GM21423 (cell line): ENCODE data around the gene EXOC7.
A peak's percentile ranks its signal among the peaks of the same experiment; 100 is the strongest.

Experiments used
- ATAC-seq: cut with Tn5 transposase; IDR thresholded peaks from one replicate; pipeline ENCODE4 v1.9.1; 2021; ENCODE audit warnings: mild to moderate bottlenecking, moderate library complexity; ENCODE audit not compliant: unreplicated experiment

EXOC7 gene

GRCh38 chr17:76122431-76123190, 19.0 kb upstream of the EXOC7 start:
- no peak for ATAC-seq

- ATAC-seq = peak; percentile 33
These were observed 18.4 kb upstream of the EXOC7 start for GRCh38 chr17:76121932-76122430.

- no peak for ATAC-seq
These were observed 17.0 kb upstream of the EXOC7 start for GRCh38 chr17:76120658-76121008.

GRCh38 chr17:76119409-76120371, 16.1 kb upstream of the EXOC7 start:
- no peak for ATAC-seq

- no peak for ATAC-seq
These were observed 11.7 kb upstream of the EXOC7 start for GRCh38 chr17:76115138-76115754.

GRCh38 chr17:76111956-76112355, 8.4 kb upstream of the EXOC7 start:
- no peak for ATAC-seq

DNA sequence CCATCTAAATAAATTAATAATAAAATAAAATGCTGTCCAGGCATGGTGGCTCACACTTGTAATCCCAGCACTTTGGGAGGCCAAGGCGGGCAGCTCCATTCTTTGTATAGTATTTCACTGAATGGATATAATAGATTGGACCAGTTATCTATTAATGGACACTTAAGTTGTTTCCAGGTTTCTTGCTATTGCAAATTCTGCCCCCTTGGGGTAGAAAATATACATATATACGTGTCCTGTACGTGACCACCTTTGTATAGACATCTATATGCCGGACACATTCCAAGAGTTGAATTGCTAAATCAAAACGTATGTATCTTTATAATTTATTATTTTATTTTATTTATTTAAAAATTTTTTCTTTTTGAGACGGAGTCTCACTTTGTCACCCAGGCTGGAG, 3.9 kb upstream of the EXOC7 start:
- no peak for ATAC-seq

DNA sequence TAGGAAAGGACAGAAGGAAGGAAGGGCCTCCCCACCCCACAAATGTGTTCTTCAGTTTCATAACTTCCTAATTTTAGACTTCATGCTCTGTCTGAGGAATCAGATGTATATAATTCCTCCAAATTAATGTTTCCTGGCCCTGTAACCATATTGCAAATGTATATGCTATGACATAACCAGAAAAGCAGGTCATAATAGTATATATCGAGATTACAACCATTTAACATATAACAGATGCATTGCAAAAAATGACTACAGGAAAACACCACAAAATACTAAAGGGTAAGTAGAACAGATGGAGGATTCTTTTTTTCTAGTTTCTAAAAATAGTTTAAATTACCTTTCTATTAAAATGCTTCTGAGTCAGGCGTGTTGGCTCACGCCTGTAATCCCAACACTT, 3.1 kb upstream of the EXOC7 start:
- no peak for ATAC-seq

- no peak for ATAC-seq
These were observed 1.3 kb upstream of the EXOC7 start for GRCh38 chr17:76104896-76105231.

DNA sequence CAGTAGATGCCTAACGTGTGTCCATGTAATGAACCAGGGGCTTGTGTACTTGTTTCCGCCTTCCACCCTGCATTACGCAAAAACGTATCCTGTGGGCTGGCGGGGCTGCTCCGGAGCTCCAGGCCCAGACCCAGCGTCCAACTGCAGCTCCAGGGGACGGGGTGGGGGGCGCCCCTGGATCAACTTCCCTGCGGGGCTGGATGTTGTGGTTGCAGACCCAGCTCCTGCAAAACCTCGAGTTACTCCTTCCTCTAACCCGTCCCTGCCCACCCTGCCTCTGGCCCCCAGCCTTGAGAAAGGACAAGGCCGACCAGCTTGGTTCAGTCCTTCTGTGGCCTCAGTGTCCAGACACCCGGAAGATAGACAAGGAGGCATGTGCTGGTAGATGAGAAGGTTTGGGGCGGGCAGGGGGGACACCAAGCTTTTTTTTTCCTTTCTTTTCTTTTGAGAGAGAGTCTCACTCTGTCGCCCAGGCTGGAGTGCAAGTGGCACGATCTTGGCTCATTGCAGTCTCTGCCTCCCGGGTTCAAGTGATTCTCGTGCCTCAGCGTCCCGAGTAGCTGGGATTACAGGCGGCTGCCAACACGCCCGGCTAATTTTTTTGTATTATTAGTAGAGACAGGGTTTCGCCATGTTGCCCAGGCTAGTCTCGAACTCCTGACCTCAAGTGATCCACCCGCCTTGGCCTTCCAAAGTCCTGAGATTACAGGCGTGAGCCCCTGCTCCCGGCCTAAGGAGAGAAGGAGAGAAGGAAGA, 731 bp upstream of the EXOC7 start:
- ATAC-seq = no peak

GRCh38 chr17:76102944-76103273, 678 bp downstream of the EXOC7 start:
- no peak for ATAC-seq

GRCh38 chr17:76097716-76098295, 5.8 kb downstream of the EXOC7 start:
- no peak for ATAC-seq

DNA sequence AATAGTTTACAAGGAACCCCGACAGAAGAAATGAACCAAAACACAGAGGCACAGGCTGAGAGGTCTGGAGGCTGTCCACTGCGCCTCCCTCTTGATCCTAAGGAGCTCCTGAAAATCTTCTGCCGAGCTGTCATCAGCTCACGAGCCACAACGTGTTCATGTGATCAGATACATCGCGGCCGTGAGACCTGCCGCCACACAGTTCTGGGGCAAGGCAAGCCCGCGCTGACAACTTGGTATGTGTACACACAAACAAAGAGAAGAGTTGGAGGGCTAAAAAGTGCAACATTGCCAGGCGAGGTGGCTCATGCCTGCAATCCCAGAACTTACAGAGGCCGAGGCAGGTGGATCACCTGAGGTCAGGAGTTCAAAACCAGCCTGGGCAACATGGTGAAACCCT, 7.6 kb downstream of the EXOC7 start:
- ATAC-seq = no peak

- no peak for ATAC-seq
These were observed 9.5 kb downstream of the EXOC7 start for GRCh38 chr17:76094046-76094445.

GRCh38 chr17:76092526-76093413, 10.8 kb downstream of the EXOC7 start:
- ATAC-seq = no peak

DNA sequence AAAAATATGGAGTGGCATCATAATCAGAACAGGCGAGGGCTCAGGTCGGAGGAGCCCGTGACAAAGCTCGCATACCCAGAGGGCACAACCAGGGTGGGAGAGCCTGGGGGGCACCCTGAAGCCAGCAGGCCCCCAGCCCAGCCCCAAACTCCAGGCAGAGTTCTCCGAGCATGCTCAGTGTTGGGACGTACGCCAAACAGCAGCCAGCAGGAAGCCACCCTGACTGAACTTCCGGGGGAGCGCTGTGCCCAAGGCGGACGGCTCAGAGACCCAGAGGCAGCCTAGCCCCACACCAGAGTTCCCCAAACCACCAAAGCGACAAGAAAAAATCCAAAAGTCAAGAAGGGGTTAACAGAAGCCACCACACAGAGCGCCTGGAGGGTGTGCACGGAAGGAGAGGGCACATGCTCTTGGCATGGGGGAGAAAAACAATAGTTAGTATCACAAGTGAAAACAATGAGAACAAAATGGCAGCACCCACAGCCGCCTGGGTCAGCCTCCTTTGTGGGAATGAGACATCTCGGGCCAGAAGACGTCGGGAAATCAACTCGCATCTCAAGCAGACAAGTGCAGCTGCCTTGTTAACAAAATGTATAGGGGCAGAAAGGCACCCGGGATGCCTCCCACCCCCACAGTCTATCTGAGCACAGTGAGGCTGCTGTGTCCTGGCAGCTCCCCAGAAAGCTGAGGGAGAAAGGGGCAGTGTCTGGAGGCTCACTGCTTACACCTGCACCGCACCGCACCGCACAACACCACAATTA, 11.9 kb downstream of the EXOC7 start:
- ATAC-seq = no peak

DNA sequence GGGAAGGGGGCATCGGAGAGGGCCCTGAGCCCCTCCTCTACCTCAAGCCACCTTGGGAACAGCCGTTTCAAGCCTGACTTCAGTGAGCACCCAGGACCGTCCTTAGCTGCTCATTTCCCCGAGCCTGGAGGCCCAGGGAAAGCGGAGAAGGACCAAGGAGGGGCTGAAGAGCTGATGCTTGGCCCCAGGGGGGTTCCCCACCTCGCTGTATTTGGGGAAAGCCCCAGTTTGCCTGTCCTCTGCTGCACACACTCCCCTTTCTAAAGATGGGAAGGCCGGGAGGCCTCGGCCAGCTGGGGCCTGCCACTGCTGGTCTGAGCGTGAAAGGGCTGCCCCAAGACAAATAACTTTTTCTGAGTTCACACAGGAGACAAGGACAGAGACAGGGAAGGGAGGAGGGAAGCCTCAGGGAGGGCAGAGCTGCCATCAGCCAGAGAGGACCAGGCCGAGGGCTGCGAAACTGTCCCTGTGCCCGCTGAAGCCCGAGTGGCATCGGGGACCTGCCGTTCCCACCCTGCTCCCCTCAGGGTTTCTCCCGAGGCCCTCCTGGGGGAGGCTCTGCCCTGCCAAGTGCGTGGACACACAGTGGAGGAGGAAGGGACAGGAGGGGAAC, 13.0 kb downstream of the EXOC7 start:
- ATAC-seq = no peak

DNA sequence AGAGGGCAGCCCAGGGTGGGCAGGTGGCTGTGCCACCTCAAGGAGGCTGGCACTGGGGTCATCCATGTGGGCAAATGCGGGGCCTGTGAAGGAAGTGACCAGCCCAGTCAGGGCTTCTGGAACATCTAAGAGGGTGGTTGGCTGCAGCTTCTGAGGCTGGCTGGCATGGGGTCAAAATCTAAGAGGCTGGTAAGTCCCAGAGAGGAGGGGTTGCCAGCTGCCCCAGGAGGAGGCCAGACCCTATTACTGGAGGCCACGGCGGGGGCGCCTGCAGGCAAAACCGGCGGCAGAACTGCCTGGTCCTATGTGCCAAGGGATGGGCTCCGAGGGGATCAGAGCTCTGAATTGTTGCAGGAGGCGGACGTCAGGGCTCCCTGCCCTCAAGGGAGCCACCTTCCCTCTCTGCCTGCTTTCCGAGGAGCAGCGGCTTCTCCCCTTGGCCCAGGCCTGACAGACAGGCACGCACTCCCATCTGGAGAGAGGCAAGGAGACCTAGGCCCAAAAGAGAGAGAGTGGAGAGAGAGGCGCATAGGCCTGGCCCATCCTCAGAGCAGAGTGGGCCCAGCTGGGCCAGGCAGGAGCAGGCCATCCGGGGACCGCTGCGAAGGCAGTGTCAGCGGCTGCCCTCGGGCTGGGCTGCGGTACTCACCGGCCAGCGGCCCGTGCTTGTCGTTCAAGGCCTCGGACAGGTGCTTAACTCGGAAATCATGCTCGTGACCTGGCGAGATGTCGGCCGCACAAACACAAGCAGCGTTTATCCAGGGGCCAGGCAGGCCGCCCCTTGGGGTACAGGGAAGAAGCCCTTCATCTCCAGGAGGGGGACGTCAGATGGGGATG, 13.7 kb downstream of the EXOC7 start:
- ATAC-seq = no peak
